HG02642 (cell line): ENCODE measurements around the gene ERBB3.

Experiments used
- ATAC-seq: cut with Tn5 transposase; IDR thresholded peaks from one replicate; pipeline ENCODE4 v1.9.1; 2021; ENCODE audit warnings: mild to moderate bottlenecking; ENCODE audit not compliant: unreplicated experiment, poor library complexity

The ERBB3 gene

DNA sequence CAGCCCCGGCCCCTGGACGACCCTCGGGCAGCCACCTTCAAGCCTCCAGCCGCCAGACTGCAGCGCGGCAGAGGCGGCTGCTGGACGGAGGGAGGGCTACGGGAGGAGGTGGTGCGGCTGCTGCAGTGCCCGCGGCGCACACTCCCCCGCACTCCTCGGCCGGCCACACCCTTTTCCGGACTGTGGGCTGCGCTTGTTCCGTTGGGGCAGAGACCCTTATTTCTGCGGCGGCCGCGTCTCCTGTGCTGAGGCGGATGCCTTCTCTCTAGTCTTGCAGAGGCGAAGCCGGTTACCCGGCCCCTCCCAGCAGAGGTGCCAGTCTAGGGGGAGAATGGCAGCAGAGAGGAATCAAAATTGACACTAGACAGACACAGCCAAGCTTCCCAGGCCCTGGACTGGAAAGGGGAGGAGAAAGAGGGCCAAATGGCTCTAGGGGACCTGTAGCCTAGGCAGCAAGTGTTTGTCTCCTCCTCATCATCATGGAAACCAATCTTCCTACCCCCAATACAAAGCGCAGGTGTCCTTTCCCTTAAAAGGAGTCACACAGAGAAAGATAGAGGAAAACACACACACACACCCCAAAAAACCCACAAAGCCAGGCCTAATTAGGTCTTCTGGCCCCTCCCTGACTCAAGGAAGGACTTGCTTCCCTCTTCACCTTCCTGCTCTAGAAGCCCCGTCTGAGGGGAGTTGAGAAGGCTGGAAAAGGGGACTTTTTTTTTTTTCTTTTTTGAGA, 49.4 kb downstream of the ERBB3 start:
- ATAC-seq: peak; percentile 32

DNA sequence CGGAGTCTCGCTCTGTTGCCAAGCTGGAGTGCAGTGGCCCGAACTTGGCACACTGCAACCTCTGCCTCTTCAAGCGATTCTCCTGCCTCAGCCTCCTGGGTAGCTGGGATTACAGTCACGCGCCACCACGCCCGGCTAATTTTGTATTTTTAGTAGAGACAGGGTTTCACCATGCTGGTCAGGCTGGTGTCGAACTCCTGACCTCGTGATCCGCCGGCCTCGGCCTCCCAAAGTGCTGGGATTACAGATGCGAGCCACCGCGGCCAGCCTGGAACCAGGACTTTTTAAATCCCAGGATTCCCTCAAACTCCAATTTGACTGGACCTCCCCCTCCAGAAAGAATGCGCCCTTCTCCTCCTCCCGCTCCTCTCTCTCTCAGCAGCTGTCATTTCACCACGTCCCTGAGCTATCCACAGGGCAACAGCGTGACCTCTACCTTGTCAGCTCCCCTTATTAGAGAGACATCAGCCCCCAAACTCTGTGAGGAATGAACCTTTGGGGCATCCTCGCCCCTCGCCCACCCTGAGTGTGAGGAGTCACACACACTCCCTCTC, 50.1 kb downstream of the ERBB3 start:
- ATAC-seq: no peak

DNA sequence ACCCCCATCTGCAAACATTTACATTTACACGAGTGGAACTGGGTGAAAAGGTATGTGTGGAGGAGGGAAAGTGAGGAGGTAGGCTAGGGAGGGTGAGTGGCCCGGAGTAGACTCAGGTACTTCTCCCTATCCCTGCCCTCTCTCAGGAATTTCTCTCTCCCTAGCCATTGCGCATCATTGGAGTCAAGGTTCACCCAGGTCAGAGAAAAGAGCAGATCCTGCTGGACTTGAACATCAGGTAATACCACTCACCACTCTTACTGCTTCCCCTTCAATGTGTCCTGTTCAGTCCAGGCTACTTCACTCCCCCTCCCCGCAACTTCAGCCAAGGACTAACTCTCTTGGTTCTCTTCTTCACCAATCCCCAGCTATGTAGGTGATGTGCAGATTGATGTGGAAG, 50.9 kb downstream of the ERBB3 start:
- ATAC-seq: no peak

DNA sequence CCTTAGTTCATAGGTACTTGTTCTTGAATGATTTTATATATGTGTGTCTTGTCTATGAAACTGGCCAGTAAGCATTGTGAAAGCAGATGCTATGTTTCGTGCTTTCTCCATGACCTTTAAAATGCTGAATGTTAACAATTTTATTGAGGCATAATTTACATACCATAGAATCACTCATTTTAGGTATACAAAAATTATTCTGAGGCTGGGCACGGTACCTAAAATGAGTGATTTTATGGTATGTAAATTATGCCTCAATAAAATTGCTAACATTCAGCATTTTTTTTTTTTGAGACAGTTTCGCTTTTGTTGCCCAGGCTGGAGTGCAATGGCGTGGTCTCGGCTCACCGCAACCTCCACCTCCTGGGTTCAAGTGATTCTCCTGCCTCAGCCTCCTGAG, 54.9 kb downstream of the ERBB3 start:
- no peak for ATAC-seq

DNA sequence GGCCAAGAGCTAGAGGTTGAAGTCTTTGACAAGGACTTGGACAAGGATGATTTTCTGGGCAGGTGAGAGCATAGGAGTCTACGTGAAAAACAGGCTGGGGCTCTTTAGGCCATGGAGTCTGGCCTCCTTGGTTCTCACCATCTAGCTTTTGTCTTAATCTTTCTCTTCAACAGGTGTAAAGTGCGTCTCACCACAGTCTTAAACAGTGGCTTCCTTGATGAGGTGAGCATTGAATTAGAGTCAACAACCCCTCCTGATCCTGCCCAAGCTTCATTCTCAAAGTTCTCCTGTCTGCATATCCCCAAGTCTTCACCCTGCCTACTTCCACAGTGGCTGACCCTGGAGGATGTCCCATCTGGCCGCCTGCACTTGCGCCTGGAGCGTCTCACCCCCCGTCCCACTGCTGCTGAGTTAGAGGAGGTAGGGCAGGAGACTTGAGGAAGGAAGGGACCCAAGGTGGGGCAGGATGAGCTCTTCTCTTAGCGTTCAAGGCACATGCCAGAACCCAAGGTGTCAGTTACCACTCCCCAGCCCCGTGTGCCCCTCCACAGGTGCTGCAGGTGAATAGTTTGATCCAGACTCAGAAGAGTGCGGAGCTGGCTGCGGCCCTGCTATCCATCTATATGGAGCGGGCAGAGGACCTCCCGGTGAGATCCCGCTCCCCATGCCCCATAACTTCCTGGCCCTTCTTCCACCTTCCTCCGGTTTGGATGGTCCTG, 58.0 kb downstream of the ERBB3 start:
- no peak for ATAC-seq

DNA sequence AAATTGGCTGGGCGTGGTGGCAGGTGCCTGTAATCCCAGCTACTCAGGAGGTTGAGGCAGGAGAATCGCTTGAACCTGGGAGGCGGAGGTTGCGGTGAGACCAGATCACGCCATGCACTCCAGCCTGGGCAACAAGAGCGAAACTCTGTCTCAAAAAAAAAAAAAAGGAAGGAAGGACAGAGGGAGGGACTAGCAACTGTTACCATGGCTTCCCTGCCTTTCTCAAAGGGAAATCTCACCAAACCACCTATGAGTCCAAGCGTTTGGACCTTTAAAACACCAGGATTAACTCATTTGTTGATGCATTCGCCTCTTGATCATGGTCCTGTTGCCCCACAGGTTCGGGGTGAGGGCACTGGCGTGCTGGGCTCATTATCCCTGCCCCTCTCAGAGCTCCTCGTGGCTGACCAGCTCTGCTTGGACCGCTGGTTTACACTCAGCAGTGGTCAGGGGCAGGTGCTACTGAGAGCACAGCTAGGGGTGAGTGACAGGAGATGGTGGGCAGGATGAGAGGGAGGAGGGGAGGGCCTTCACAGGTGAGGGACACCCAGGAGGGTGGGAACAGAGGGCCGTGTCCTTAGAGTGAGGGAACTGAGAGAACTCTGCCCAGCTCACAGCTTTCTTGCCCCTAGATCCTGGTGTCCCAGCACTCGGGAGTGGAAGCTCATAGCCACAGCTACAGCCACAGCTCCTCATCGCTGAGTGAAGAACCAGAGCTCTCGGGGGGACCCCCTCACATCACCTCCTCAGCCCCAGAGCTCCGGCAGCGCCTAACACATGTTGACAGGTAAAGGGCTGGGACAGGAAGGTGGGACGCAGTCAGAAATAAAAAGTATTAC, 62.2 kb downstream of the ERBB3 start:
- ATAC-seq: no peak

DNA sequence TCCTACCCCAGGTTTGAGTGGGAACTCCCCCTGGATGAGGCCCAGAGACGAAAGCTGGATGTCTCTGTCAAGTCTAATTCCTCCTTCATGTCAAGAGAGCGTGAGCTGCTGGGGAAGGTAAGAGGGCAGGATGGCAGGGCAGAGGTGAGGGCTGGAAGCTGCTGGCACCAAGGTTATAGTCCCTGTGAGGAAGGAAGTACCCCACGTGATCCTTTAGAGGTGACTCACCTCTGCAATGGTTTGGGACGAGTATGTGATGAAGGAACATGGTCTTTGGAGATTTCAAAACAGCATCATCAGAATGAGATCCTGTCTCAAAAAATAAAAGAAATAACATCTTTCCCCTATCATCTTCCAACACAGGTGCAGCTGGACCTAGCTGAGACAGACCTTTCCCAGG, 63.3 kb downstream of the ERBB3 start:
- ATAC-seq: no peak

DNA sequence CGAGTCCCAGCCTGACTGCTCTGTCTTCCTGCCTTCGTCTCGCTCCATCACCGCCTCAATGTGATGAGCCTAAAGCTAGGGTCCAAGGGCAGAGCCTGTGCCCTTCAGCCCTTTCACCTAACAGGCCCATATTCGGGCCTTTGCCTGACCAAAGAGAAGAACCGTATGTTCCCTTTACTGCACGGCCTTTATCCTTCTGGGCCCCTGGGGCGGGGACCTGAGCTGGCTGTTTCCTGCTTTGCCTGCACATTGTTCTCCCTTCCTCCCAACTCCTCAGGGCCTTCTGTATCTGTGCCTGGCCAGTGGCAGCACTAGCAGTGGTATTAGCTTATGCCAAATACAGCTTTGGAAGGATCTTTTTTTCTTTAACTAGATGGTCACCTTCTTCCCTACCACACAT, 63.9 kb downstream of the ERBB3 start:
- no peak for ATAC-seq

DNA sequence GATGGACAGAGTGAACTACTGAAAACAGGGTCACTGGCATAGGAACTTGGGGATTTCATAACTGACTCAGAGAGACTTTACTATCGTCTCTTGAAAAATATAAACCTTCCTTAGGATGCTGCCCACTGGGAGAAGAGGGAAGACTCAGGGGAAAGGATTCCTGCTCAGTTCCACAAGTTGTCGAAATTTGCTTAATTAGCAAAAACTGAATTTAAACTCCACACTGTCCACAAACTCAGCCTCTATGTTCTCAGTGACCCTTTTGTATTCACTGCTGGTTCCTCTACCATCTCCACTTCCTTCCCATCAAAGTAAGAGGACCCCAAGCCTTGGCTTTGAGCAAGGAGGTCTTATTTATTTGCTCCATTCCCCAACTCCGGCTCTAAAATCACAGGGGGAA, 65.3 kb downstream of the ERBB3 start:
- ATAC-seq: no peak

DNA sequence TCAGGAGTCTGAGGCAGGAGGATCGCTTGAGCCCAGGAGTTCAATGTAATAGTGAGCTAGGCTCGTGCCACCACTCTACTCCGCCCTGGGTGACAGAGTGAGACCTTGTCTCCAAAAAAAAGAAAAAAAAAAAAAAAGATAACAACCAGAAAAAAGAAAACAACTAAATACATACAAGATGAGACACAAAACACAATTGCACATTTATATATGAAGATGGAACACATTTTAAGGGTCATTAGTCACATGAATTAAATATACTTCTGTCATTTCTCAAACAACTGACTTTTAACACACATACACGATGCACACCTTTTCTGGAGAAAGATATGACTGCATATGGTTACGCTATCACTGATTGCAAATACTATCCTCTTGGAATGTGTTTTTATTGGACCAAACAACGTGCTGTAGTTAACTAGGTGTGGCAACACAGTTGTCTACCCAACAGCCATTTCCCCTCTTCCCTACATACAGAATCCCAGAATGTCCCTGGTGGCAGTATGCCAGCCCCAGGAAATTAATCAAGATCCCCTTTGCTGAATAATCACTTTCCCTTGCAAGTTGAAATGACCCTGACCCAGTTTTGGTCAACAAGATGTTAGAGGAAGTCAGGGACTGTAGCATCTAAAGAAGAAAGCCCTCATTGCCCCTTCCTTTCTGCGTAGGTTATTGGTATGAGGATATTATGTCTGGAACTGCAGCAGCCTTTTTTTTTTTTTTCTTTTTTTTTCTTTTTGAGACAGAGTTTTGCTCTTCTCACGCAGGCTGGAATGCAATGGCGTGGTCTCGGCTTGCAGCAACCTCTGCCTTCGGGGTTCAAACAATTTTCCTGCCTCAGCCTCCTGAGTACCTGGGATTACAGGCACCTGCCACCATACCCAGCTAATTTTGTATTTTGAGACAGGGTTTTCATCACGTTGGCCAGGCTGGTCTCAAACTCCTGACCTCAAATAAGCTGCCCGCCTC, 66.8 kb downstream of the ERBB3 start:
- no peak for ATAC-seq

DNA sequence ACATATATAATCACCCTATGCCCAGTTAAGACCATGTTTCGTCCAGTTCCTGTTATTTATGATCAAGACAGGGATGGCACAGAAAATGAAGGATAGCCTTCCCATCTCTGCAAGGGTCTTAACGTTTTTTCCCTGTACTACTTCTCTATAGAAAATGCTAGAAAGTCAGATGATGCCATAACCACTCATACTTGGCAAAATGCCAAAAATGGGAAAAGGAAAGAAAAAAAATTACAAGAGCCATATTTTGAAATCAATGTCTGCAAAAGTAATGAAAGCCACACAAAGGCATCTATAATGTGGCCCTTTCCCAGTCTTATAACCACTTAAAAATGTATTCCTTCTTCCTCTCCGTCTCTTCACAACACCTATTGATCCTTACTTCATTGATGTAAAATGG, 70.6 kb downstream of the ERBB3 start:
- ATAC-seq: no peak

DNA sequence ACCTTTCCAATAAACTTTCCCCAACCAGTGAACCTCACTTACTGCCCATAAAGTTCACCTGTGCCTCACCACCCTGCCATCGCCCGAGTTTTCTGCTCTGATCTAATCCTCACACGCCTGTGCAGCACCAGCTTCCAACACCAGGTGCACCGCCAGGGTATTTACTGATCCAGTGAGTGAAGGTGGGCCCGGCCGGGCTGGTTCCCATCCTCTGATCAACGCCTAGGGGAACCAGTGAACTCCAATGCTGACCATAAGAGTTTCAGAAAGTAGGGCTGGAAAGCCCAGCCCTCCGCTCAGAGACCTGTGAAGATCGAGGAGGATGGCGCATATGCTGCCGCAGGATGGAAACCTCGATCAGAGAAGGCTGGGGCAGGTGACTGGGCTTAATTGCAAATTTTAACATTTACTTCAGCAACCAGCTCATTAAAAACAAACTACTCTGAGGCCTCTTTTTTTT, 71.7 kb downstream of the ERBB3 start:
- ATAC-seq: peak; percentile 44

DNA sequence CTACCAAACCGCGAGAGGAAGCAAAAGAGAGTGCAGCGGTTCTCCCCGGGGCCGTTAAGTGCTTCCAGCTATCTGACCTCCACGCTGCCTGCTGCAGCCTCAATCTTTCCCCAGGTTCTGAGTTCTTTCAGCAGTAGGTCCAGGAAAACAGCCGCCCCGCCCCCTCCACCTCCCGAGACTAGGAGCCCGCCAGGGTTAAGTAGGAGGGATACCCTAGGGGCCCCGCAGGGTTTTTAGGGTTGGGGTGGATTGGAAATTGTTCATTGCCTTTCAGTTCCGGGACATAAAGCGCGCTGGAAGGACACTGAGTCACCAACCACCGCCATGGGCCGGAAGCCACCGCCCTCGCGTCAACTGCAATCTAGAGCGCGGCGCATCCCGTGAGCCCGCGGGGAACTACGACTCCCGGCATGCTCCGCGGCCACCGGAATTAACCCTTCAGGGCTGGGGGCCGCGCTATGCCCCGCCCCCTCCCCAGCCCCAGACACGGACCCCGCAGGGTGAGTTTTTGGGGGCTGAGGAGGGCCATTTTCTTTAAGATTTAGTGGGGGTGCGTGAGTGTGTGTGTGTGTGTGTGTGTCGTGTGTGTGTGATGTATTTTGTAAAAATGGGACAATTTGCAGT, 72.3 kb downstream of the ERBB3 start, which contains the start of gene MYL6B:
TSS of gene MYL6B (plus strand) at position 456 of the 624 bp plus-strand sequence. CDS start 1,332 bp downstream, outside the sequence.
- ATAC-seq: peak; percentile 91
